GM18507 (cell line): ENCODE results near the gene NPLOC4.
A peak's percentile ranks its signal among the peaks of the same experiment; 100 is the strongest.

Source experiments
- DNase-seq: peaks from one replicate; pipeline ENCODE4 v3.0.0; 2011; ENCODE audit warnings: low read depth; ENCODE audit not compliant: insufficient read length; ENCODE audit errors: extremely low spot score
- FAIRE-seq: peaks from 2 replicates; lab custom pipeline; 2011; peaks lifted over from hg19 to GRCh38; lab: Jason Lieb, UNC

Gene NPLOC4

GRCh38 chr17:81553616-81554181 is 83.2 kb downstream of the NPLOC4 start:
- FAIRE-seq (no peak), DNase-seq (no peak)

DNA sequence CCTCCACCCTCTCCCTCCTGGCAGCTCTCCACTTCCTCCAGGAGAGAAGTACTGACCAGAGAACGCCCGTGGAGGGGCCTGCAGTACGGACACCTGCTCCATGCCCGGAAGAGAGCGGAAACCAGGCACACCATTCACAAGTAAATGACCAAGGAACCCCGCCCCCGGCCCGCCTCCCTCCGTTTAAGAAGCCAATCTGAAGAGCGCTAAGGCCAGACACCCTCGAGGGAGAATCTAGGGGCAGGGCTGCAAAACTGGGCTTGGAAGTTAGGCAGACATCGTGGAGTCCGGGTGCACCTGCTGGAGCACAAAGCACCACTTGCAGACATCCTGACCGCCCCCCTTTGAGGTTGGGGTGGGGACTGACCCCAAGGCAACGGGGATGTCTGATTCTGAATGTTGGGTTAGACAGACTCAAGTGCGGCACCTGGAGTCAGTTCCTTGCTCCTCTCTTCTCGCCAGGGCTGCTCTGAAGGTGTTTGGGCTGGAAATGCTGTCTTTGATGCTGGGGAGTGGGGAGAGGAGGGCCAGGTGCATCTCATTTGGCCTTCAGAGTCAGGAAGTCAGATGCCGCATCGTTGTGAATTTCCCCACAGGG is 83.8 kb downstream of the NPLOC4 start:
- peak; percentile 87 for FAIRE-seq
- peak; percentile 72 for DNase-seq

DNA sequence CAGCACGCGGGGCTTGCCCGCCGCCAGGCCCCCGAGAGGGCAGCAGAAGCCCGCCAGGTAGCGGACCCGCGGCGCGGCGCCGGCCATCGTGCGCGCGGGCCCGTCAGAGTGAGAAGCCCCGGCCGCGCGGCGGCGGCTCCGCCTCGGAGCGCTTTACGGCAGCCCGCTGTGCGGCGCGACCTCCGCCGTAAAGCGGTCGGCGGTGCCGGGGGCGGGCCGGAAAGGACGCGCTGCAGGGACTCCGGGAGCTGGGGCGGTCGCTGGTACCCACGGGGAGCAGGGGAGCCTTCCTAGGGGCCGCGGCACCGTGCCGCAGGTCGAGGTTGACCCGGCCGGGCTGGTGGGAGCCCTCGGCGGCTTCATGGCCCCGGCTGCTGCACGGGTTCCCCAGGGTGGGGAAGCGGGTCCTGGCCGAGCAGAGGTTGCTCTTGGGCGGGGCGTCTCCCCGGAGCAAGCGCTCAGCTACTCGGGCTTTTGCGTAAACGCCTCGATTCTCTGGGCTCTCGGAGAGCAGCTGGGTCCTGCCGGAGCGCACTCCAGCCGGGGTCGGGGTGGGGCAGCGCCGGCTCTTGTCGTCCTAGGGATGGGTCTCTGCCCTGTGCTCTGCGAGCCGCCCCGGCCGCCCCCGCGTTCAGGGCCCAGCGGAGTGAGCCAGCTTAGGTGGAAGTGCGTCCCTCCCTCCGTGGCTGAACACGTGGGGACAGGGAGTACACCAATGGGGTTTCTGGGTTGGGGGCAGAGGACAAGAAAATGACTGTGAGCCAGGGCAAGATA is 84.5 kb downstream of the NPLOC4 start, which contains the start of gene FAAP100:
FAAP100 (minus strand) TSS at position 110 of the 774 bp plus-strand sequence; CDS start at position 87, 23 bp downstream.
- FAIRE-seq (peak; percentile 39), DNase-seq (peak; percentile 94)

- FAIRE-seq: no peak
- no peak for DNase-seq
Observed at GRCh38 chr17:81551458-81552243, 85.3 kb downstream of the NPLOC4 start.

GRCh38 chr17:81550830-81551457 is 86.0 kb downstream of the NPLOC4 start:
- FAIRE-seq: no peak

GRCh38 chr17:81550285-81550684 is 86.6 kb downstream of the NPLOC4 start:
- FAIRE-seq (no peak), DNase-seq (no peak)

More at GRCh38 chr17:81550830-81551457, 86.0 kb downstream of the NPLOC4 start:
- DNase-seq: no peak

DNA sequence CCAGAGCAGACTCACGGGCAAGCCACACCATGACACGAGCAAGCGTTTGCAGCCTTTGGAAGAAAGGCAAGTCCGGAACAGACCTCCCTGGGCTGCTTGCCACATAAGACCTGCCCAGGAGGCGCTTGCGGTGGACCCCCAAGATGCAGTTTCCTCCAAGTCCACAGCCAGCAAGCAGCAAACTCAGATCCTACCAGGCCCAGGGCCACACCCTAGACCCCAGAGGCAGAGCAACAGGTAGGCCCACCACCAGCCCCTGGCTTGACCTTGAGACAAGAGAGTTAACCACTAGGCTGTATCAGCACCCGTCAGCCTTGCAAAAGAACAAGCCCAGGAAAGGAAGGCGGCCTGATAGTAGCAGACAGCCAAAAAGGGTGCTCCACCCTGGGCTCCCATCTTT is 87.1 kb downstream of the NPLOC4 start:
- DNase-seq (no peak), FAIRE-seq (no peak)

- FAIRE-seq (no peak), DNase-seq (no peak)
Observed at GRCh38 chr17:81549031-81549557, 87.8 kb downstream of the NPLOC4 start.

GRCh38 chr17:81547614-81547982 is 89.3 kb downstream of the NPLOC4 start:
- DNase-seq (no peak), FAIRE-seq (no peak)

DNA sequence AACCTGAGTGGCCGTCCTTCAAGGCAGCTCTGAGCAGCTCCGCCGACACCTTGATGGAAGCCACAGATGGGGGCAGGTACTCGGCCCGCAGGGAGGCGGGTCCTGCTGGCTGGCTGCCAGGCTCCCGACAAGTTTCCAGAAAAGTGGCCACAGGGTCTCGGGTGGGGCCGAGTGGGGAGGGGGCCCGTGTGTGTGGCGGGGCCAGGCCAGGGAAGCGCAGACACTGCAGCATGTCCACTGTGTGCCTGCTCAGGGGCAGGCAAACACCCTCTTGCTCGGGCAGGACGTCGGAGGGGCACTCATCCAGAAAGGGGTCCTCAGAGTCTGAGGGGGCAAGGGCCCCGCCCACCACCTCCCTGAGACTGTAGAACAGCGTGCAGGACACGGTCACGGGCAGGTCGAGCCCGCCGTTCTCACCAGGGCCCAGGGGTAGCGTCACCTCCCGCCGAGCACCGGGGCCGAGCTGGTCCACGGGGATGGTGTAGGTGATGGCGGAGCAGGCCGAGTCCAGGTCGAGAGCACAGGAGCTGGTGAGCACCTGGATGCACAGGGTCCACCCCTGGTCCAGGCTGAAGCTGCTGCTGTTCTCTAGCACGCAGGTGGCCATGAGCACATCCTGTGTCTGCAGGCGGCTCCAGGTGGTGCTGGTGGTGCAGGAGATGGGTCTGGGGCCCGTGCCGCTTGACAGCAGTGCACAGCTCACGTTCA is 89.9 kb downstream of the NPLOC4 start:
- FAIRE-seq: no peak
- no peak for DNase-seq

DNA sequence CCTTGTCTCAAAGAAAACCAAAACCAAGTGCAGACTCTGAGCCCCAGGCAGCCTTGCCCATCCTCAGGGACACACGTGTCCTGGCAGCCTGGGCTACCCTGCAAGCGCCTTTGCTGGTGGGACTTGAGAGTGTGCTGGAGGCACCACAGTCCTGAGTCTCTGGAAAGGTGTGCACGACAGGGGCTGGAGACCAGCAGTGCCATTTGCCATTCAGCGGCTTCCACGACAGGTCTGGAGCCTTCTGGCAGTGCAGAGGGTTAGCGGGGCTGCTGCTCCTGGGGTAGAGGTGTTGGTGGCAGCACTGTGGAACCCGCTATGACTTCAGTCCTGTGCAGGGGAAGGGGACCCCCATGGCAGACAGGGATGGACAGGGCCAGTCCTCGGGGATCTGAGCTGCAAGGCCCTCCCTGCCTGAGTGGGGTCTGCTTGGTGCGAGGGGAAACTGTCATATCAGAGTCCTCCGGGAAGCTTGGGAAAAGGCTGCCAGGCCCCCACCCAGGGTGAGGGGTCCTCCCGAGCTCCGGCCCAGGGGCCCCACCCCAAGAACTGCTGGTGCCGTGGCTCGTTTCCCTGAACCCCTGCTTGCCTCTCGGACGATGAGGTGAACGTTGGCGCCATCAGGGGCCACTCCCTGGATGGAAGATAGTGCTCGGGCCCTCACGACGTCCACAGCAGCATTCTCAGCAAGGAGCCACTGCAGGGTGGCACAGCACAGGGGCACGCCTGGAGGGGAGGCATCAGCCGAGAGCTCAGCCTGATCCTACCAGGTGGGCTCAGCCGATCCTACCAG is 91.6 kb downstream of the NPLOC4 start:
- DNase-seq (no peak), FAIRE-seq (no peak)

- DNase-seq (no peak), FAIRE-seq (no peak)
Observed at GRCh38 chr17:81544281-81544974, 92.5 kb downstream of the NPLOC4 start.

- FAIRE-seq (no peak), DNase-seq (no peak)
Observed at GRCh38 chr17:81543756-81544155, 93.2 kb downstream of the NPLOC4 start.

GRCh38 chr17:81543339-81543675 is 93.6 kb downstream of the NPLOC4 start:
- DNase-seq: no peak
- FAIRE-seq: no peak

GRCh38 chr17:81542431-81543338 is 94.2 kb downstream of the NPLOC4 start:
- no peak for FAIRE-seq
- no peak for DNase-seq

DNA sequence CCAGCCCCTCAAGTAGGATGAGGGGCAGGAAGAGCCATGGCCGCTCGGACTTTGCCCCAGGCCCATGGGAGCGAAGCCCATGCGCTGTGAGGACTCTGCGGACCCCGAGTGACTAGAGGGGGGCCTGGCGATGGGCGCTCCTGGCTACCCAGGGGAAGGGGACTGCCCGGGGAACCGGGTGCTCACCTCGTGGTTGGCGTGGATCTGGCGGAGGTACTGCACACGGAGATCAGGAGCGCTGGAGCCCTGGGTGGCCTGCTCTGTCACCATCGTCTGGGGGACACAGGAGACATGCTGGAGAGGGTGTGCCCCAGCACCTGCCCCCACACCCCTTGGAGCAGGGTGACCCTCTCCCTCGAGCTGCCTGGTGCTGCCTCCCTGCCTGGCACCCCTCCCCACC is 95.8 kb downstream of the NPLOC4 start:
- DNase-seq (no peak), FAIRE-seq (no peak)

DNA sequence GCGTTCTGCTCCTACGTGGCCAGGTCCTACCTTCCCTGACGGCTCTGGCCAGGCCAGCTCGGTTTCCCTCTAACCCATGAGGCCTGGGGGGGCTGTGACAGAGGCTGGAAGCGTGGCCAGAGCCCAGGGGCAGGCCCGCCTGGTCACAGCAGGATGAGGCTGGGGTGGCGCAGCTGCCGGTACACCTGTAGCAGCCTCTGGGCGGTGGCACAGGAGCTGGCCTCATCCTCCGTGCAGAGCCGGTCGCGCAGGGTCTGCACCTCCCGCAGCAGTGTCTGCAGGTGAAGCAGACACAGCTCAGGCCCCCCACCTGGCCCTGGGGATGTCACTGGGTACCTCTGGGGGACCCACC is 96.3 kb downstream of the NPLOC4 start:
- FAIRE-seq (no peak), DNase-seq (no peak)
